SK-N-MC (cell line): ENCODE results near the gene MPPE1.

Source experiments
- FOXP2 ChIP-seq: optimal IDR thresholded peaks from 2 replicates; pipeline ENCODE3; 2011; ENCODE audit warnings: mild to moderate bottlenecking, moderate library complexity; ENCODE audit not compliant: insufficient read depth; ENCODE audit errors: extremely low read length, control extremely low read depth
- POLR2AphosphoS5 ChIP-seq: IDR thresholded peaks from 2 replicates; pipeline ENCODE4 v1.6.1; 2012; ENCODE audit warnings: mild to moderate bottlenecking, low read depth, low read length, borderline replicate concordance

DNA sequence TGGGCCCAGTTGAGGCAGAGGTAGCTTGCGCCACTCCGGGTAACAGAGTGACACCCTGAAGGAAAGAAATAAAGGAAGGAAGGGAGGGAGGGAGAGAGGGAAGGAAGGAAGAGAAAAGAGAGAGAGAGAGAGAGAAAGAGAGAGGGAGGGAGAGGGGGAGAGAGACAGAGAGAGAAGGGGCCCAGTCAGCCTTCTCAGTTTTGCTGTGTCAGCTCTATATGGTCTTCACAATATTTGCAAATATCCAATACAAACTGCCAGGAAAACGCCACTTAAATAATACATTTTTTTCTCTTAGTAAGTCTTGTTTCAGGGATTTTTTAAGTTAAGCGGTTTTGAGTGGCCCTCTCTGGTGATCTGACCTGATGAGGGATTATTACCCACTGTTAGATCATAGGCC lies 62.5 kb downstream of the MPPE1 start:
- TF ChIP-seq POLR2AphosphoS5 (no peak), FOXP2 (no peak)
